ENCODE data around the gene LCP1. TPM values are rescaled to one million over a fixed set of nuclear protein-coding genes. Genes with fewer than 3 reads are reported as not detected.
A peak's percentile ranks its signal among the peaks of the same experiment; 100 is the strongest.

Gene LCP1
- total RNA-seq, 1 donor from 2014 or later: 0.53 TPM

DNA sequence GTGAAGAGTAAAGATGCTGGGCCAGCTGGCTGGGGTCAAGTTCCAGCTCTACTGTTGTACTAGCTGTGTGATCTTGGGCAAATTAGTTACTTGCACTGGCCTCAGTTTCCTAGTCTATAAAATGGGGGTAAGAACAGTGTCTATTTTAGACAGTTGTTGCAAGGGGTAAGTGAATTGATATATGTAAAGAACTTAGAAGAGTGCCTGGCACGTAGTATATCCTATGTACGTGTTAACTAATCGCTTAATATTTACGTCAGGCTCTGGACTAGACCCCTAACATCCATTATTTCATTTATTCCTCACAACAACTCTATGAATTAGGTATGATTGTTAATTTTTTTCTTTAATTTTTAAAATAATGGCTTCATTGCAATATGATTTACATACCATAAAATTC is 3.7 kb upstream of the LCP1 start:
- FAIRE-seq (no peak), DNase-seq (ENCODE audit: low read depth) (no peak)
- Histone ChIP-seq H3K27me3 (ENCODE audit: control insufficient read depth, insufficient read depth, low read length) (no peaks in the 10 kb centered on the region), H3K4me3 (ENCODE audit: low read depth, low read length) (no peak overlapping the region), H3K36me3 (ENCODE audit: control insufficient read depth, insufficient read depth, low read length) (no peaks in the 10 kb centered on the region)
- TF ChIP-seq, protein P1, sequence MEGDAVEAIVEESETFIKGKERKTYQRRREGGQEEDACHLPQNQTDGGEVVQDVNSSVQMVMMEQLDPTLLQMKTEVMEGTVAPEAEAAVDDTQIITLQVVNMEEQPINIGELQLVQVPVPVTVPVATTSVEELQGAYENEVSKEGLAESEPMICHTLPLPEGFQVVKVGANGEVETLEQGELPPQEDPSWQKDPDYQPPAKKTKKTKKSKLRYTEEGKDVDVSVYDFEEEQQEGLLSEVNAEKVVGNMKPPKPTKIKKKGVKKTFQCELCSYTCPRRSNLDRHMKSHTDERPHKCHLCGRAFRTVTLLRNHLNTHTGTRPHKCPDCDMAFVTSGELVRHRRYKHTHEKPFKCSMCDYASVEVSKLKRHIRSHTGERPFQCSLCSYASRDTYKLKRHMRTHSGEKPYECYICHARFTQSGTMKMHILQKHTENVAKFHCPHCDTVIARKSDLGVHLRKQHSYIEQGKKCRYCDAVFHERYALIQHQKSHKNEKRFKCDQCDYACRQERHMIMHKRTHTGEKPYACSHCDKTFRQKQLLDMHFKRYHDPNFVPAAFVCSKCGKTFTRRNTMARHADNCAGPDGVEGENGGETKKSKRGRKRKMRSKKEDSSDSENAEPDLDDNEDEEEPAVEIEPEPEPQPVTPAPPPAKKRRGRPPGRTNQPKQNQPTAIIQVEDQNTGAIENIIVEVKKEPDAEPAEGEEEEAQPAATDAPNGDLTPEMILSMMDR (IDR thresholded peaks at IDR 0.05; ENCODE audit: insufficient read depth, low read length, severe bottlenecking): no peak

GRCh38 chr13:46184277-46184699 is 2.3 kb upstream of the LCP1 start:
- no peaks in the 10 kb centered on the region for H3K36me3 ChIP-seq (ENCODE audit: control insufficient read depth, insufficient read depth, low read length)
- TF ChIP-seq, protein P1 (IDR thresholded peaks at IDR 0.05; ENCODE audit: insufficient read depth, low read length, severe bottlenecking): peak; percentile 23
- DNase-seq (ENCODE audit: low read depth) (no peak), FAIRE-seq (no peak)
- no peak overlapping the region for H3K4me3 ChIP-seq (ENCODE audit: low read depth, low read length)
- no peaks in the 10 kb centered on the region for H3K27me3 ChIP-seq (ENCODE audit: control insufficient read depth, insufficient read depth, low read length)

DNA sequence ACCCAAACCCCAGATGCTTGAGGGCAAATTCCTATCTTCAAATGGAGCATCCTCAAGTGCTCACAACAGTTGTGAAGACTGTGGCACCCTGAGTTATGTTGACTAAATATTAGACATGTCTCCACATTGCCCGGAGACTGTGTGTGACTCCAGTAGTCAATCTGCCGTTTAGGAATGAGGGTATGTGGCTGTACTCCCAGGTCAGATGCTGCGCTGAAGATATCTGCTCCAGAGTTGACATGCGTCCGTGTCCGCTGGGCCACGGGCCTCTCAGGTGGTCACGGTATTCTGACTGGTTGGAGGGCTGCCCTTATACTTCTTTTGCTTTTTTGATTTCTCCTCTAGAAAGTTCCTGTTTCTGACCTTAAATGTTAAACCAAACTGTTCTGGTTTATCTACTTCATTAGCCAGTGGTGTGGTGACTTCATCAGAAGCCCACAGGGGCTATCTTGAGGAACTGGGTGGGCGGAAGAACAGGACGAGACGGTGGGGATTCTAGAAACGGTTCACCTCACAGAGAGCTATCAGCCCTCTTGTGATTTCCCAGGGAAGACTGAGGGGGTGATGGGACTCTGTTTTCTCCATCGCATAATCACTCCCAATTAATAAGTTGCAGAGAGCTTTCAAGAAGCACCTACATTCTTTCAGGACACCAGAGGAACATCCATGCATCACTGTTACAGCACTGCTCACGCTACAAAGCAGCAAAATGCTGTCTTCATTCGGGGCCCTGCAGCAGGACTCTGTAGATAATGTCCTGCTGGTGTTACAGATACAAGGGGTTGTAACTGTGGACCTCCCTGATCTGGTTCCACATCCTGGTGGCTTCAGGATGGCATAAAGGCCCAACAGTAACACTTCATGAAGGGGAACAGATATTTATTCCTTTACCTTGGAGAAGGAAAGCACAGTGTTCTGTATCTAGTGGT is 1.3 kb upstream of the LCP1 start:
- Histone ChIP-seq H3K4me3 (ENCODE audit: low read depth, low read length) (no peak overlapping the region), H3K27me3 (ENCODE audit: control insufficient read depth, insufficient read depth, low read length) (no peaks in the 10 kb centered on the region), H3K36me3 (ENCODE audit: control insufficient read depth, insufficient read depth, low read length) (no peaks in the 10 kb centered on the region)
- FAIRE-seq (no peak), DNase-seq (ENCODE audit: low read depth) (no peak)
- TF ChIP-seq, protein P1 (IDR thresholded peaks at IDR 0.05; ENCODE audit: insufficient read depth, low read length, severe bottlenecking): no peak

- TF ChIP-seq, protein P1 (IDR thresholded peaks at IDR 0.05; ENCODE audit: insufficient read depth, low read length, severe bottlenecking): no peak
- no peaks in the 10 kb centered on the region for H3K36me3 ChIP-seq (ENCODE audit: control insufficient read depth, insufficient read depth, low read length)
- H3K27me3 ChIP-seq (ENCODE audit: control insufficient read depth, insufficient read depth, low read length): no peaks in the 10 kb centered on the region
- H3K4me3 ChIP-seq (ENCODE audit: low read depth, low read length): no peak overlapping the region
- DNase-seq (ENCODE audit: low read depth) (no peak), FAIRE-seq (no peak)
Measured at GRCh38 chr13:46182491-46182877, 507 bp upstream of the LCP1 start.

- TF ChIP-seq, protein P1 (IDR thresholded peaks at IDR 0.05; ENCODE audit: insufficient read depth, low read length, severe bottlenecking): no peak
- no peaks in the 10 kb centered on the region for H3K36me3 ChIP-seq (ENCODE audit: control insufficient read depth, insufficient read depth, low read length)
- FAIRE-seq: no peak
- H3K4me3 ChIP-seq (ENCODE audit: low read depth, low read length): no peak overlapping the region
- H3K27me3 ChIP-seq (ENCODE audit: control insufficient read depth, insufficient read depth, low read length): no peaks in the 10 kb centered on the region
- no peak for DNase-seq (ENCODE audit: low read depth)
Measured at GRCh38 chr13:46181377-46181839, 569 bp downstream of the LCP1 start.
